Epithelial cell of proximal tubule (primary cell): Measurements from ENCODE around the gene SS18. TPM values are rescaled to one million over a fixed set of nuclear protein-coding genes. Genes with fewer than 3 reads are reported as not detected.

Source experiments
- DNase-seq: peaks from one replicate; pipeline ENCODE4 v3.0.0-alpha.2; 2011; ENCODE audit warnings: low read depth
- H3K4me3 ChIP-seq: 2 replicates; pipeline ENCODE4 v1.5.1; 2011; ENCODE audit warnings: low read depth, mild to moderate bottlenecking, low read length
- total RNA-seq: library from RNA; depleted of rRNA; stranded (reverse); fragments of >200 nt; gene quantifications from 2 replicates; pipeline ENCODE4 v1.2.3, GENCODE V29; 2015
- TF ChIP-seq, protein P1 (sequence below): conservative IDR thresholded peaks from 2 replicates; pipeline ENCODE4 v1.5.1; 2012; ENCODE audit warnings: low read depth, mild to moderate bottlenecking, low read length

Gene SS18
- total RNA-seq, 1 donor from 2014 or later = 234 TPM

GRCh38 chr18:25990473-25990872 is 99.9 kb downstream of the SS18 start:
- H3K4me3 ChIP-seq = no peak overlapping the region
- TF ChIP-seq, protein P1, sequence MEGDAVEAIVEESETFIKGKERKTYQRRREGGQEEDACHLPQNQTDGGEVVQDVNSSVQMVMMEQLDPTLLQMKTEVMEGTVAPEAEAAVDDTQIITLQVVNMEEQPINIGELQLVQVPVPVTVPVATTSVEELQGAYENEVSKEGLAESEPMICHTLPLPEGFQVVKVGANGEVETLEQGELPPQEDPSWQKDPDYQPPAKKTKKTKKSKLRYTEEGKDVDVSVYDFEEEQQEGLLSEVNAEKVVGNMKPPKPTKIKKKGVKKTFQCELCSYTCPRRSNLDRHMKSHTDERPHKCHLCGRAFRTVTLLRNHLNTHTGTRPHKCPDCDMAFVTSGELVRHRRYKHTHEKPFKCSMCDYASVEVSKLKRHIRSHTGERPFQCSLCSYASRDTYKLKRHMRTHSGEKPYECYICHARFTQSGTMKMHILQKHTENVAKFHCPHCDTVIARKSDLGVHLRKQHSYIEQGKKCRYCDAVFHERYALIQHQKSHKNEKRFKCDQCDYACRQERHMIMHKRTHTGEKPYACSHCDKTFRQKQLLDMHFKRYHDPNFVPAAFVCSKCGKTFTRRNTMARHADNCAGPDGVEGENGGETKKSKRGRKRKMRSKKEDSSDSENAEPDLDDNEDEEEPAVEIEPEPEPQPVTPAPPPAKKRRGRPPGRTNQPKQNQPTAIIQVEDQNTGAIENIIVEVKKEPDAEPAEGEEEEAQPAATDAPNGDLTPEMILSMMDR = no peak
- DNase-seq = no peak

- TF ChIP-seq, protein P1 = no peak
- H3K4me3 ChIP-seq = no peak overlapping the region
- DNase-seq = no peak
These were observed 104.6 kb downstream of the SS18 start for GRCh38 chr18:25985707-25986394.

GRCh38 chr18:25983730-25984129 is 106.7 kb downstream of the SS18 start:
- TF ChIP-seq, protein P1 = no peak
- no peak for DNase-seq
- H3K4me3 ChIP-seq = no peak overlapping the region

DNA sequence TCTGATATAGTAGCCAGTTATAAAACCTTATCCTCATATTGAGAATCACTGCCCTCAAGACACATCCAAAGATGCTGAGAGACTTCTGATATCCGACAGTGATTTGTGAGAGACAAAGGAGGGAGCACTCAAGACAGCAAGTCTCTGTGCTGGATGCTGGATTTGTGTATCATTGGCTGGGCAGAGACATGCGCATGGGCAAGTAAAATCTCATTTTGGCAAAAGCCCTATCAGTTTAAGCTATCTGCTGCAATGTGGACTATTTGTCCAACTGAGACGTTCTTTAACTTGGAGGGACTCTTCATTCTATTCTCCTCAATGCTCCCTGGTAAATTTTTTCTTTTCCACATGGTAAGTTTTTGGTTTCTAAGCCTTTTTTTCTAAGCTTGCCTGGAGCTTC is 107.5 kb downstream of the SS18 start:
- TF ChIP-seq, protein P1 = no peak
- H3K4me3 ChIP-seq = no peak overlapping the region
- DNase-seq = no peak

- H3K4me3 ChIP-seq = no peak overlapping the region
- no peak for DNase-seq
- TF ChIP-seq, protein P1 = no peak
These were observed 108.3 kb downstream of the SS18 start for GRCh38 chr18:25982153-25982552.

- no peak overlapping the region for H3K4me3 ChIP-seq
- DNase-seq = no peak
- TF ChIP-seq, protein P1 = no peak
These were observed 110.9 kb downstream of the SS18 start for GRCh38 chr18:25979369-25980040.
